GM18517 (cell line): ENCODE data around the gene LSM10.

ENCODE experiments used
- ATAC-seq: cut with Tn5 transposase; IDR thresholded peaks from one replicate; pipeline ENCODE4 v1.9.1; 2021; ENCODE audit warnings: mild to moderate bottlenecking, moderate library complexity; ENCODE audit not compliant: unreplicated experiment

The LSM10 gene

GRCh38 chr1:36385410-36386264 is 12.1 kb downstream of the LSM10 start, which contains the start of gene STK40:
Gene STK40, minus strand, starts transcription at chr1:36385924. Its CDS starts 24,592 bp downstream, at chr1:36361332.
- ATAC-seq = peak; percentile 86

DNA sequence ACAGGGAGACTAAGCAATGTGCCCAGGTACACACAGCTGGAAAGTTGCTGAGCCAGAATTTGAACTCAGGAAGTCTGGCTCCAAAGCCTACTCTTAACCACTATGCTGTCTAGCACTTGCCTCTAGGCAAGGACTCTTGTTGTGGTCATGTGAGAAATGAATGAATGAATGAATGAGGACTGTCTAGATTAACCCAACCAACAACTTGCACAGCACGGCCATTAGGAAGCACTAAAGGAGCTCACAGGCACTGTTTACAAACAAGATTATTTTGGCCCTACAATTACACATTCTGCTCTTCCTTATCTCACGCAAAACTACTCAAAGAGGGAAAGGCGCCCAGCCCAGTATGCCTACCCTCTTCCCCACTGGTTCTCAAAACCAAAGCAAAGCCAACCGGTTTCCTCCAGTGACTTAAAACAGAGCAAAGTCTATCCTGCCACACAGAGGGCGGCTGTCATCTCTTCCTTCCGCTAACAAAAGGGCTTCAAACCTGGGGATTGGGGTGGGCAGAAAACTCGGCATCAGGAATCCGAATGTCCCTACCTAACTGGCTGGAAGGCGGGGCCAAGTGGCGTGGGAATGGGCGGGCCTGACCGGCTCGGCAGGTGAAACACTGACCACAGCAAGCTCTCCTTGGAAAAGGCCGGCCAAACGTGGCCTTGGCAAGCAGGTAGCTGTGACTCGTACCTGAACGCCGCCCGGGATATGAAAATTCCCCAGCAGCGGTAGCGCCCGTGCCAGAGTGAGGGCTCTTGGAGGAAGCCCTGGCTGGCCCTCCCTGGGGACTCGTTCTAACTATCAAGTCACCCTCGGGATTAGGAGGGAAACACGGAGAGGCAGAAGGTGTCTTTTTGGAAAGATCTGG is 12.9 kb downstream of the LSM10 start:
- ATAC-seq = no peak

GRCh38 chr1:36383240-36383639 is 14.5 kb downstream of the LSM10 start:
- no peak for ATAC-seq

- ATAC-seq = no peak
Measured at GRCh38 chr1:36382669-36383068, 15.0 kb downstream of the LSM10 start.

- ATAC-seq = no peak
Measured at GRCh38 chr1:36382231-36382630, 15.5 kb downstream of the LSM10 start.

DNA sequence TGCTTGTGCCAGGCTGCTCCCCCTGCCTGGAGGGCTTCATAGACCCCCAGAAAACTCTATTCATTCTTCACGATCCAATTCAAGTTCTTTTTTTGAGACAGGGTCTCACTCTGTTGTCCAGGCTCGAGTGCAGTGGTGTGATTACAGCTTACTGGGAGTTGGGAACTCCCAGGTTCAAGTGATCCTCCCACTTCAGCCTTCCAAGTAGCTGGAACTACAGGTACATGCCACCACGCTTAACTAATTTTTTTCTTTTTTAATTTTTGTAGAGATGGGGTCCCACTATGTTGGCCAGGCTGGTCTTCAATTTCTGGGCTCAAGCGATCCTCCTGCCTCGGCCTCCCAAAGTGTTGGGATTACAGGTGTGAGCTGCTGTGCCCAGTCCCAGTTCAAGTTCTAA is 16.3 kb downstream of the LSM10 start:
- no peak for ATAC-seq

DNA sequence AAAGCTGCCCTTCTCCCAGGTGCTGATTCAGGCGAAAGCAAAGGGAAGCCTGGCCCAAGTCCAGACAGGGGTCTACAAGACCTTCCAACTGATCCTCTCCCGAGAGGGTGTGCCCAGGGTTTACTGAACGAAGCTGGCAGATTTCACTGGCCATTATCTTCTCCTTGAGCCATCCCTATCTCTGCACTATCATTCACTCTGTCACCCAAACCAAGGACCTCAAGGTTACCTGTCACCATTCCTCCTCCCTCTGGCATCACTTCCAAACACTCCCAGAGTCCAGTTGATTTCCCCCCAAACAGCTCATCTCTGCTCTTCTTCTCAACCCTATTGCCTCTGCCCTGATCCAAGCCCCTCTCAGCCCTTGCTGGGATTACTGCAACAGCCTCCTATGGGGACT is 16.9 kb downstream of the LSM10 start:
- no peak for ATAC-seq

- ATAC-seq = no peak
Measured at GRCh38 chr1:36380143-36380619, 17.5 kb downstream of the LSM10 start.

- ATAC-seq = no peak
Measured at GRCh38 chr1:36377791-36378492, 19.8 kb downstream of the LSM10 start.

DNA sequence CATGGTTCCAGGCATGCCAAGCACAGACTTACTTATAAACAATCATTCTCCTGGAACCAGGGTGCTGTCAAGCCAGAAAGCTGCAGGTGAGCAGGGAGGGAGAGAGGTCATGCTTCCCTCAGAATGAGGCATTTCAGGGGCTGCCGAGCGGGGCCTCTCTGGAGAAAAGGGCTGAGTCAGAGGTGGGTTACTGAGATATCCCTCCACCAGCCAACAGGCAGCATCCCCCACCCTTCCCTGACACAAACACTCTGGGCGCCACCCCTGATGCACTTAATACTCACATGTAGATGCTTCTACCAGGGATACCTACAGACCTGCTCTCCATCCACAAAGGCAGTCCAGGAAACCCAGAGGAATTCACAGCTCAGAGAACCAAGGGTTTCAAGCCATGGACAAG is 25.1 kb downstream of the LSM10 start:
- no peak for ATAC-seq

GRCh38 chr1:36369061-36369861 is 28.4 kb downstream of the LSM10 start:
- no peak for ATAC-seq

GRCh38 chr1:36367798-36368197 is 29.9 kb downstream of the LSM10 start:
- ATAC-seq = no peak

- ATAC-seq = no peak
Measured at GRCh38 chr1:36367066-36367465, 30.6 kb downstream of the LSM10 start.

DNA sequence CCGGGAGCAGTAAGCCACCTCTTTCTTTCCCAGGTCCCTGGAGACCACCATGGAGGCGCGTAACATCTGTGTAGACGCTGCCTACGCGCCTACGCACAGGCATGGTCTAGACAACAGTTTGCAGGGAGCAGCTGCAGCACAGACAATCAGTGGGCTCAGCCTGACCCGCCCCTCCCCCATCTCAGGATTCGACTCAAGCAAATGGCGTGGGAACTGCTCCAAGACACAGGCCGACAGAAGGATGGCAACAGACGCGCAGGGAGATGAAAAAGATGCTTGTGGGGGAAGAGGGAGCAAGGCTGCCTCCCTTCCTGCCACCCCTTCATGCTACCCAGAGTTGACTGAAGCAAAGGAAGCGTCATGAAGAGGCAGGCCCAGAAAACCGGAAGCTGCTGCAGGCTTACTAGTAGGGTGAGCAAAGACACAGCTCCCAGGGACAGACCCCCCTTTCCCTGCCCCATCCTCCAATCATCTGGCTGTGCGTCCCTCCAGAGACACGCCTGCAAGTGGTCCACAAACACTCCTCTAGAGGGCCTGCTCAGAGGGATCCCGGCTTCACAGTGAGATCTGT is 31.5 kb downstream of the LSM10 start:
- ATAC-seq = no peak

GRCh38 chr1:36365381-36365780 is 32.3 kb downstream of the LSM10 start:
- ATAC-seq = no peak

GRCh38 chr1:36359911-36360550 is 37.7 kb downstream of the LSM10 start:
- no peak for ATAC-seq

DNA sequence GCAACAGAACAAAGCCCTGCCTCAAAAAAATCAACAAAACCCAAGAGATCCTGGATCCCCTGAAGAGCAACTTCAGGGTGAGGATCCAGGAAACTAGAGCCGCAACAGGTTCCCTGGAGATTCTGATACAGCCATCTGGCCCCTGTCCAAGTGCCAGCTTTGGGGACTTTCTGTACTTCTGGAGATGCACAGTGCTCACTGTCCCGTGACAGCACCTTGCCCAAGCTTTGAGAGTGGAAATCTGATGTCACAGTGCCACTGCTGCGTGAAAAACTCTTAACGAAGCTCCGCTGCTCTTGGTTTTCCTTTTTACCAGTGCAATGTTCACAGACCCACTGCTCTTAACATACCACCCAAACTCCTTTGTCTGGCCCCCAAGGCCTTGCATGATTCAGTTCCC is 38.3 kb downstream of the LSM10 start:
- no peak for ATAC-seq

DNA sequence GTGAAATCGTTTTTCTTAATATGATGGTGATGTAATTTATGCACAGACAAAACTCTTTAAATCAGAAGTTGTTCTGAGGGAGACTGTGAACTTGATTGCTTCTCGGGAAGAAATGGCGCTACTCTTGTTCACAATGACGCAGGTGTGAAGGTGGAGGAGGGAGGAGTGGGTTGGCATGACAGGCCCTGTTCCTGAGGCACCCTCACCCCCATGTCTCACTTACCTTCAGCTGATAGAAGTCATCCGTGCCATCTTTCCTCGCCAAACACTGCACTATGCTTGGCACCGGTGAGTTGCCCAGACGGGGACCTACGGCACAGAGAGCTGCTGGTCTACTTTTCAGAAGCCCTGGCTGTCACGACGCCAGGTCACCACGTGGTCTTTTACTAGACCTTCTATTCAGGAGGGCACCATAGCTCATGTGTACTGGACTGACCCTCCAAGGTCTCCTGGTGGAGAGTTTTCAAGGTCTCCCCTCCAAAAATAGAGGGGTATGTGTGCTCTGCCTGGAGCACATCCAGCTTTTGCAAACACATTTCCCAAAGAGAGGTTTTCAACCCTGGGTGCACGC is 39.1 kb downstream of the LSM10 start:
- ATAC-seq = no peak

DNA sequence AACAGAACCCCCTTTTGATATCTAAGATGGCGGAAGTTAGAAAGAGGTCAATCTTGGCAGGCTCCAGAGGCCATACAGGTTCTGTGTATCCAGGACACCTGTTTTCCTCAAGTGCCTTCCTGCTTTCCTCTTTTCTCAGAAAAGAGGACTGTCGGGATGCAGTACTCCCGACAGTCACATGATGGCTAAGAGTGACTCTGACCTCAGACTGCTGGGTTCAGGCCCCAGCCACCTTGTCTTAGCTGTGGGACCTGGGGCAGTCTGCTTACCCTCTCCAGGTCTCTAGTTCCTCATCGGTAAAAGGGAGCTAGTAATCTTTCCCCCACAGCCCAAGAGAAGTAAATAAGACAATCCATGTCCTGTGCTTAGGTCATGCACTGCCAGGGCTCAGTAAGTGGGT is 41.9 kb downstream of the LSM10 start:
- no peak for ATAC-seq
